ENCODE measurements around the gene TMSB10.

GRCh38 chr2:84908948-84909713 lies 3.7 kb downstream of the TMSB10 start:
- TF ChIP-seq POLR2A (IDR thresholded peaks at IDR 0.05; ENCODE audit: low read length) (peak; percentile 22), GATA1 (IDR thresholded peaks at IDR 0.05; ENCODE audit: low read depth, low read length) (no peak)

All from erythroblast (primary cell).